GF-D8 (cell line): ENCODE results near the gene OSBPL6.

Experiments
- DNase-seq: peaks from one replicate; lab custom pipeline; 2025; lab: John Stamatoyannopoulos, UW

The OSBPL6 gene

GRCh38 chr2:178448968-178449661, 254.8 kb downstream of the OSBPL6 start:
- DNase-seq, result no peak

- DNase-seq, result no peak
Measured at GRCh38 chr2:178449700-178450523, 255.6 kb downstream of the OSBPL6 start.

GRCh38 chr2:178450524-178450773, 256.1 kb downstream of the OSBPL6 start:
- DNase-seq, result no peak

GRCh38 chr2:178450774-178451525, 256.6 kb downstream of the OSBPL6 start, which contains the start of the genes PJVK and PRKRA:
TSS of gene PJVK (plus strand) at chr2:178451378. CDS start at chr2:178453410, 2,032 bp downstream.
TSS of gene PRKRA (minus strand) at chr2:178451175. CDS start at chr2:178451030, 145 bp downstream.
- DNase-seq, result peak; percentile 88

- no peak for DNase-seq
Measured at GRCh38 chr2:178452334-178452733, 258.0 kb downstream of the OSBPL6 start.
